IMR-90 (cell line): Measurements from ENCODE around the gene PLEKHA8. TPM values are rescaled to one million over a fixed set of nuclear protein-coding genes. Genes with fewer than 3 reads are reported as not detected.

ENCODE experiments used
- ATAC-seq: fragments of 200-7000 bp; cut with Tn5 transposase; 2 replicates; pipeline ENCODE4 v1.9.1; 2020; ENCODE audit warnings: low read depth, mild to moderate bottlenecking, moderate library complexity
- BruUV-seq: library from RNA; stranded (reverse); fragments of 400-500 nt; replicated peaks from 2 replicates; lab custom pipeline; 2021; lab: Mats Ljungman, UMichigan
- CTCF ChIA-PET: fragments of 300-600 bp; formaldehyde crosslinking; extraction: SDS; loops from one replicate; lab custom pipeline; 2021; ENCODE audit warnings: antibody characterized with exemption; lab: Yijun Ruan, JAX
- POLR2A ChIA-PET: fragments of 300-600 bp; sonication (Branson Sonifier 250); formaldehyde crosslinking; loops from one replicate; lab custom pipeline; 2022; ENCODE audit warnings: antibody characterized with exemption; ENCODE audit not compliant: unreplicated experiment; lab: Charles Lee
- DNase-seq: peaks from one replicate; pipeline ENCODE4 v3.0.0; 2013
- H2AFZ ChIP-seq: replicated peaks from 2 replicates; pipeline ENCODE3; 2013; ENCODE audit warnings: low read length, mild to moderate bottlenecking; ENCODE audit not compliant: poor library complexity
- H2AK5ac ChIP-seq: 2 replicates; pipeline ENCODE4 v1.6.1; 2013; ENCODE audit warnings: low read depth, low read length, inconsistent platforms
- H2AK9ac ChIP-seq: replicated peaks from 2 replicates; pipeline ENCODE3; 2013; ENCODE audit warnings: mild to moderate bottlenecking, low read depth, low read length, moderate library complexity; ENCODE audit not compliant: poor library complexity
- H2BK120ac ChIP-seq: 2 replicates; pipeline ENCODE4 v1.6.1; 2013; ENCODE audit warnings: low read depth, low read length, inconsistent platforms
- H2BK15ac ChIP-seq: 3 replicates; pipeline ENCODE4 v1.6.1; 2013; ENCODE audit warnings: low read depth, low read length, inconsistent platforms
- H2BK20ac ChIP-seq: 2 replicates; pipeline ENCODE4 v1.6.1; 2013; ENCODE audit warnings: low read depth, mild to moderate bottlenecking, inconsistent platforms, low read length, moderate library complexity
- H2BK5ac ChIP-seq: 2 replicates; pipeline ENCODE4 v1.6.1; 2013; ENCODE audit warnings: mild to moderate bottlenecking, low read depth, low read length, inconsistent platforms; ENCODE audit not compliant: poor library complexity, severe bottlenecking
- H3K14ac ChIP-seq: replicated peaks from 2 replicates; pipeline ENCODE4 v1.6.1; 2013; ENCODE audit warnings: low read depth, low read length, inconsistent platforms
- H3K18ac ChIP-seq: 2 replicates; pipeline ENCODE4 v1.6.1; 2013; ENCODE audit warnings: low read depth, low read length, control low read depth
- H3K23ac ChIP-seq: 2 replicates; pipeline ENCODE4 v1.6.1; 2013; ENCODE audit warnings: low read depth, low read length, inconsistent platforms
- H3K27ac ChIP-seq: 2 replicates; pipeline ENCODE4 v1.5.1; 2013; ENCODE audit warnings: mild to moderate bottlenecking, control low read depth, low read length; ENCODE audit not compliant: insufficient read depth
- H3K27me3 ChIP-seq: 2 replicates; pipeline ENCODE4 v1.6.1; 2013; ENCODE audit warnings: low read length; ENCODE audit not compliant: control insufficient read depth, insufficient read depth
- H3K36me3 ChIP-seq: 2 replicates; pipeline ENCODE4 v1.6.1; 2013; ENCODE audit warnings: low read length, mixed read lengths; ENCODE audit not compliant: control insufficient read depth, insufficient read depth
- H3K4ac ChIP-seq: 2 replicates; pipeline ENCODE4 v1.6.1; 2013; ENCODE audit warnings: low read depth, low read length, inconsistent platforms
- H3K4me1 ChIP-seq: 2 replicates; pipeline ENCODE4 v1.6.1; 2013; ENCODE audit warnings: low read length, mixed read lengths; ENCODE audit not compliant: control insufficient read depth, insufficient read depth
- H3K4me2 ChIP-seq: 2 replicates; pipeline ENCODE4 v1.6.1; 2013; ENCODE audit warnings: low read depth, mild to moderate bottlenecking, control low read depth, low read length, moderate library complexity
- H3K4me3 ChIP-seq: 2 replicates; pipeline ENCODE4 v1.5.1; 2013; ENCODE audit warnings: low read depth, mild to moderate bottlenecking, control low read depth, low read length, moderate library complexity; ENCODE audit not compliant: insufficient read depth
- H3K56ac ChIP-seq: 2 replicates; pipeline ENCODE4 v1.6.1; 2013; ENCODE audit warnings: low read length, inconsistent platforms; ENCODE audit not compliant: insufficient read depth; ENCODE audit errors: extremely low read depth
- H3K79me1 ChIP-seq, 2 experiments: 2 replicates each; pipeline ENCODE4 v1.6.1; 2013; ENCODE audit warnings: low read length in 2 of 2, inconsistent platforms in 1 of 2, low read depth in 1 of 2
- H3K9ac ChIP-seq: 2 replicates; pipeline ENCODE4 v1.6.1; 2013; ENCODE audit warnings: low read depth, low read length, control low read depth
- H3K9me1 ChIP-seq: 2 replicates; pipeline ENCODE4 v1.6.1; 2013; ENCODE audit warnings: low read length, inconsistent platforms; ENCODE audit not compliant: insufficient read depth
- H3K9me3 ChIP-seq: 2 replicates; pipeline ENCODE4 v1.6.1; 2013; ENCODE audit warnings: low read length; ENCODE audit not compliant: control insufficient read depth, insufficient read depth
- H4K20me1 ChIP-seq: 2 replicates; pipeline ENCODE4 v1.6.1; 2013; ENCODE audit warnings: low read length, inconsistent platforms; ENCODE audit not compliant: insufficient read depth
- H4K5ac ChIP-seq: 2 replicates; pipeline ENCODE4 v1.6.1; 2013; ENCODE audit warnings: mild to moderate bottlenecking, low read depth, low read length, control low read depth
- H4K8ac ChIP-seq, 2 experiments: 2 replicates each; pipeline ENCODE4 v1.6.1; 2013; ENCODE audit warnings: low read depth in 2 of 2, low read length in 2 of 2, control low read depth in 1 of 2, inconsistent platforms in 1 of 2
- H4K91ac ChIP-seq: 2 replicates; pipeline ENCODE4 v1.6.1; 2013; ENCODE audit warnings: low read depth, low read length, inconsistent platforms; ENCODE audit not compliant: insufficient read depth
- BHLHE40 ChIP-seq: fragments of 150-350 bp; IDR thresholded peaks from 2 replicates; pipeline ENCODE4 v1.6.1; 2016; ENCODE audit warnings: mild to moderate bottlenecking, low read depth, low read length
- CEBPB ChIP-seq: IDR thresholded peaks from 2 replicates; pipeline ENCODE4 v1.6.1; 2012; ENCODE audit warnings: low read depth, low read length, improper control_type of control experiment
- FOS ChIP-seq: fragments of 150-350 bp; IDR thresholded peaks from 2 replicates; pipeline ENCODE4 v1.6.1; 2016; ENCODE audit warnings: low read depth, low read length
- MXI1 ChIP-seq: IDR thresholded peaks from 2 replicates; pipeline ENCODE4 v1.6.1; 2012; ENCODE audit warnings: low read depth, mild to moderate bottlenecking, low read length, moderate library complexity, borderline replicate concordance
- NFE2L2 ChIP-seq: fragments of 150-350 bp; IDR thresholded peaks from 2 replicates; pipeline ENCODE4 v1.6.1; 2016; ENCODE audit warnings: low read depth, mild to moderate bottlenecking, low read length
- POLR2A ChIP-seq: IDR thresholded peaks from 2 replicates; pipeline ENCODE4 v1.6.1; 2012; ENCODE audit warnings: mild to moderate bottlenecking, low read depth, low read length
- RCOR1 ChIP-seq: IDR thresholded peaks from 2 replicates; pipeline ENCODE4 v1.6.1; 2012; ENCODE audit warnings: mild to moderate bottlenecking, low read length, improper control_type of control experiment; ENCODE audit not compliant: insufficient replicate concordance
- RFX5 ChIP-seq: IDR thresholded peaks from 2 replicates; pipeline ENCODE4 v1.8.0; 2012; ENCODE audit warnings: low read depth, mild to moderate bottlenecking, low read length, moderate library complexity
- SMC3 ChIP-seq: fragments of 150-350 bp; IDR thresholded peaks from 2 replicates; pipeline ENCODE4 v1.6.1; 2016; ENCODE audit warnings: low read depth, mild to moderate bottlenecking, antibody characterized with exemption, low read length, moderate library complexity
- WGBS, 2 experiments: methylation state at CpG; one replicate each; pipeline versions ENCODE4 v1.1.5 to v1.1.7; 2013; ENCODE audit warnings: missing lambda C conversion rate in 2 of 2; ENCODE audit not compliant: insufficient read length in 1 of 2; ENCODE audit errors: extremely low coverage in 2 of 2; 5-methylcytosine and 5-hydroxymethylcytosine counted together
- dilution Hi-C: fragments of 300-500 bp; cut with HindIII; formaldehyde crosslinking; loops from one replicate; pipeline ENCODE4 v1.14.3; 2018; ENCODE audit warnings: low sequenced_read_pairs; ENCODE audit not compliant: unreplicated experiment
- in situ Hi-C: fragments of 300-500 bp; cut with MboI; formaldehyde crosslinking; loops from 3 replicates; pipeline ENCODE4 v1.14.3; 2019; ENCODE audit warnings: low sequenced_read_pairs, inconsistent platforms, mixed read lengths
- intact Hi-C: fragments of 100-400 bp; cut with micrococcal nuclease; formaldehyde crosslinking; loops from 2 replicates; pipeline ENCODE4 v1.10.0; 2022
- polyA plus RNA-seq, 3 experiments: library from polyadenylated mRNA; depleted of rRNA; stranded (reverse); fragments of >200 nt; gene quantifications; 2 replicates each; pipeline ENCODE4 v1.2.3, GENCODE V29; 2012; ENCODE audit warnings: low replicate concordance in 1 of 3
- total RNA-seq: library from RNA; depleted of rRNA; stranded (reverse); fragments of >200 nt; gene quantifications from 2 replicates; pipeline ENCODE4 v1.2.3, GENCODE V29; 2012
- TF ChIP-seq, protein P1 (sequence below): fragments of 150-350 bp; IDR thresholded peaks from 2 replicates; pipeline ENCODE4 v1.6.1; 2017; ENCODE audit warnings: mild to moderate bottlenecking, antibody characterized with exemption, low read length, low read depth

Gene PLEKHA8
- total and polyA plus RNA-seq, 2 of the 4 experiments (the other 2 are of a cell fraction), result 3.6 to 9.7 TPM

DNA sequence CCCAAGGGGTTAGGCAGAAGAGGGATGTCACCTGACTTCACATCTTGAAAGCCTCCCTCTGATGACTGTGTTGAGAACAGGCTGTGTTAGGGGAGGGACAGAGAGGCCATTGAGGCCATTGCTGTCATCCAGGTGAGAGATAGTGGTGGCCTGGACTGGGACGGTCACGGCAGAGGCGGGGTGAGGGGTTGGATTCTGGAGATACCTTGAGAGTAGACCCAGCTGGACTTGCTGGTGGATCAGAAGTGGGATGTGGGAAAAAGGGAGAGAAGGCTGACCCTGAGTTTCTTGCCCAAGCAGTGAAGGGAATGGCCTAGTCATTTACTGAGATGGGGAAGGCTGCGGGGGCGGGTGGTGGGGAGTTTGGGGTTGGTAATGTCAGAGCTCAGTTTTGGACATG is 120.2 kb downstream of the PLEKHA8 start:
- H4K8ac ChIP-seq, result no peak overlapping the region
- H4K91ac ChIP-seq, result no peak overlapping the region
- in situ Hi-C loops, result no loop called here
- H2BK5ac ChIP-seq, result no peak overlapping the region
- H3K4me3 ChIP-seq, result no peak overlapping the region
- dilution Hi-C loops, result no loop called here
- WGBS, 2 experiments, result 97% methylated on average over 5 of the region's 5 CpGs; no CpG with 5 or more reads in 1 of the 2 experiments
- H2AK9ac ChIP-seq, result no peak overlapping the region
- intact Hi-C loops, result no loop called here
- DNase-seq (no peak), ATAC-seq (no peak)
- H3K9ac ChIP-seq, result no peak overlapping the region
- H4K5ac ChIP-seq, result no peak overlapping the region
- no peak overlapping the region for H2AK5ac ChIP-seq
- TF ChIP-seq CEBPB, result no peak
- TF ChIP-seq, protein P1, sequence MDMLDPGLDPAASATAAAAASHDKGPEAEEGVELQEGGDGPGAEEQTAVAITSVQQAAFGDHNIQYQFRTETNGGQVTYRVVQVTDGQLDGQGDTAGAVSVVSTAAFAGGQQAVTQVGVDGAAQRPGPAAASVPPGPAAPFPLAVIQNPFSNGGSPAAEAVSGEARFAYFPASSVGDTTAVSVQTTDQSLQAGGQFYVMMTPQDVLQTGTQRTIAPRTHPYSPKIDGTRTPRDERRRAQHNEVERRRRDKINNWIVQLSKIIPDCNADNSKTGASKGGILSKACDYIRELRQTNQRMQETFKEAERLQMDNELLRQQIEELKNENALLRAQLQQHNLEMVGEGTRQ, result no peak
- no peak for TF ChIP-seq NFE2L2
- no peak for TF ChIP-seq BHLHE40
- no peak for TF ChIP-seq FOS
- TF ChIP-seq RFX5, result no peak
- TF ChIP-seq MXI1, result no peak
- no peak for TF ChIP-seq POLR2A
- TF ChIP-seq SMC3, result no peak
- TF ChIP-seq RCOR1, result no peak
- peaks cover 3% of the 10 kb centered on the region for H3K36me3 ChIP-seq
- no TSS peak for BruUV-seq
- H3K79me1 ChIP-seq, result peaks cover 0 to 3% of the 10 kb centered on the region in 2 experiments; a peak in 2 of 4 replicates
- H3K4ac ChIP-seq, result no peak overlapping the region
- H3K9me1 ChIP-seq, result no peaks in the 10 kb centered on the region
- no peak overlapping the region for H3K18ac ChIP-seq
- no peak overlapping the region for H2BK20ac ChIP-seq
- no peak overlapping the region for H2BK15ac ChIP-seq
- no peak overlapping the region for H3K14ac ChIP-seq
- no peak overlapping the region for H3K23ac ChIP-seq
- POLR2A ChIA-PET, result no interaction called here
- H4K20me1 ChIP-seq, result no peaks in the 10 kb centered on the region
- no peak overlapping the region for H3K27ac ChIP-seq
- no peak overlapping the region for H3K56ac ChIP-seq
- peaks cover 3% of the 10 kb centered on the region; the same call in 1 of the 2 replicates for H3K4me1 ChIP-seq
- H2BK120ac ChIP-seq, result no peak overlapping the region
- no peaks in the 10 kb centered on the region for H3K9me3 ChIP-seq
- CTCF ChIA-PET, result no interaction called here
- H3K4me2 ChIP-seq, result no peak overlapping the region
- no peak overlapping the region for H2AFZ ChIP-seq
- H3K27me3 ChIP-seq, result no peaks in the 10 kb centered on the region
